CD4-positive, alpha-beta T cell treated with Interleukin-2 at 100 ng/mL for 4 hours (primary cell): ENCODE data around the gene ATP11A.
"Not testable (repeated sequence)": the region's sequence is repeated elsewhere in the genome, so short reads cannot be mapped to it uniquely, and the experiment has no call there.

ENCODE experiments used
- DNase-seq: peaks from one replicate; pipeline ENCODE4 v3.0.0-alpha.2; 2020; ENCODE audit warnings: low spot score

Gene ATP11A

DNA sequence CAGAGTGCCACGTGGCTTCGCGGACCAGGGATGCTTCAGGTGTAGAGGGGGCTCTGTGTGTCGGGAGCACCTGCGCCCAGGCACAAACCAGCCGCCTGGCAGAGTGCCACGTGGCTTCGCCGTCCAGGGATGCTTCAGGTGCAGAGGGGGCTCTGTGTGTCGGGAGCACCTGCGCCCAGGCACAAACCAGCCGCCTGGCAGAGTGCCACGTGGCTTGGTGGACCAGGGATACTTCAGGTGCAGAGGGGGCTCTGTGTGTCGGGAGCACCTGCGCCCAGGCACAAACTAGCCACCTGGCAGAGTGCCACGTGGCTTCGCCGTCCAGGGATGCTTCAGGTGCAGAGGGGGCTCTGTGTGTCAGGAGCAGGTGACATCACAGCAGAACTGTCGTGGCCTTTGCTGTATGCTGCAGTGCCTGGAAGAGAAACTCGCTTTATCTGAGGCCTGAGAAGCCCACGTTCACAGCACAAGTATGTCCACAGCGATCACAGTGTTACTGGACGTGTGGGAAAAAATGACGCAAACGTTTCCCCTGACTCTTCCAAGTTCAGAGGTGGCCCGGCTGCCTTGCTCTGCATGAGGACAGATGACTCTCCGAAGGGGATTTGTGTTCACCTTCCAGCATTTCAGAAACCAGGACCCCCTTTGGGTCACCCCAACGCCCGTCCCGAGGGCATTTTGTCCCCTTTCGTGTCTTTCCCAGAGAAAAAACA, 151.6 kb downstream of the ATP11A start:
- DNase-seq: not testable (repeated sequence)

DNA sequence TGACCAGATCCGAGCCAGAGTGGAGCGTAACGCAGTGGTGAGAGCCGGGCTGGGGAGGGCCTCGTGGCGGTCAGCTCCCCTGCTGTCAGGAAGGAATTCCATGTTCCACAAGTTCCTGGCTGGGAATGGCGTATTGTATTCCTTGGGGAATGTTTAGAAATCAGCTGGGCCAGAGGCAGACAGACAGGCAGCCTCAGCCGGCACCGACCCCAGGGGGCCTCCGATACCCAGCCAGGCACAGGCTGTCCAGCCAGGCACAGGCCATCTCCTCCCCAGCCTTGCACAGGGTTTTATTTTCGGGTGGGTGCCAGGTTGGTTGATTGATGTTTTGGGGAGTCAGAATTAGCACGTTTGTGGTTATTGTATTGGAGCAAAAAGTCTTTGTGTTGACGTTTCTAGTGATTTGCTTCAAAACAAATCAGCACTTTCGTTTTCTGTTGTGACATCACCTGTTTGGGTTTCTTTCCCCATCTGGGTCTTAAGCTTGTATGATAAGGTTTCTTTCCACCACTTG, 152.6 kb downstream of the ATP11A start:
- DNase-seq: no peak

DNA sequence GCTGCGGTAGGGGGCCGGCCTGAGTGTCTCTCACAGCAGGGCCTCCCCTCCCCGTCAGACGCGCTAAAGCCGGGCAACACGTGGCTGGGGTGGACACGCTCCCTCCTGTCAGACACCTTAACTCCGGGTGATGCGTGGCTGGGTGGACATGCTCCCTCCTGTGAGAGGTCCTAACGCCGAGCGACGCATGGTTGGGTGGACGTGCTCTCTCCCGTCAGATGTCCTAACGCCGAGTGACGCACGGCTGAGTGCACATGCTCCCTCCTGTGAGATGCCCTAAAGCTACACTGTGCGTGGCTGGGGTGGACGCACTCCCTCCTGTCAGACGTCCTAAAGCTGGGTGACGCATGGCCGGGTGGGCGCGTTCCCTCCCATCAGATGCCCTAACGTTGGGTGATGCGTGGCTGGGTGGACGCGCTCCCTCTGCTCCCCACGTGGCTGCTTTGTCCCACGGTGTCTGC, 153.1 kb downstream of the ATP11A start:
- no peak for DNase-seq

DNA sequence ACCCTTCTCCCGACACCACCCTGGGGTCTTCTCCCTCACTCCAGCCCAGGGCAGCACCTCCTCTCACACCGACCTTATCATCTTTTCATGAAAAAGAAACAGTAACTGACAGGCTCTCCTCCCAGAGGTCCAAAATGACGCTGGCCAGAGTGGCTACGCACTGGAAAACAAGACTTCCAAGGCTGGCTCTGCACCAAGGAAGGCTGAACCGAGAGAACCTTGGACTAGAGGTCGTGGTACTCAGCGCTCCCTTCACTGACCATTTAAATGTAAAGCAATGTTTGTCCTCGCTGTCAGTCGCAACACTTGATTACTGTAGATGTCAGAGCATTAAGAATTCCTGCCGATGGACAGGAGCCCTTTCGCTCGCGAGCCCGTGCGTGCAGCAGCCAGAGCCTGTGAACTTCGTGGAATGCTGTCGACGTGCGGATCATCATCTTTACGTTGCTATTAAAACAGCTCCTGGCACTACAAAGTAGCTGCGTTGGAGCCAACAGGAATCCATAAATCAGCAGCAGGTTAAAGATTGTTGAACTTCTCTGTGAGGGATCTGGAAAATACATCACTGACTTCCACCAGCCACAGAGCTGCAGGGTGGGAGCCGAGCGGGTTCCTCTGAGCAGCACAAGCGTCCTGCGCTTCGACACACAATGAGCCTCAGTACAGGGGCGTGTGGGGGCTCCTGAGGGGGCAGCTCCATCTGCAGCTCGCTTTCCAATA, 153.7 kb downstream of the ATP11A start:
- no peak for DNase-seq

DNA sequence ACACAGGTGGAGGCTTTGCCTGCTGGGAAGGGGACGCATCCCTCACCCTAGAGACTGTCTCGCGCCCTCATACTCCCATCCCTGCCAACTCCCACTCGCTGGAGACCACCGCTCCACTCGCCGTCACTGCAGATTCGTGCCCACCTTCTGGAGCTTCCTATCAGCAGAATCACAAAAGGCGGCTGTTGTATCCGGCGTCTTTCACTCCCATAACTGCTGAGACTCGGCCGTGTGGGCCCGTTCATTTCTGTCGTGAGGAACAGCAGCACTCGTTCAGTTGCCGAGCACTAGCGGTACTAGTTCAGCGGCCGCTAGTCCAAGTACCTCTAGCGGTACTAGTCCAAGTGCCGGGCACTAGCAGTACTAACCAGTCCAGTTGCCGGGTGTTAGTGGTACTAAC, 154.6 kb downstream of the ATP11A start:
- no peak for DNase-seq

DNA sequence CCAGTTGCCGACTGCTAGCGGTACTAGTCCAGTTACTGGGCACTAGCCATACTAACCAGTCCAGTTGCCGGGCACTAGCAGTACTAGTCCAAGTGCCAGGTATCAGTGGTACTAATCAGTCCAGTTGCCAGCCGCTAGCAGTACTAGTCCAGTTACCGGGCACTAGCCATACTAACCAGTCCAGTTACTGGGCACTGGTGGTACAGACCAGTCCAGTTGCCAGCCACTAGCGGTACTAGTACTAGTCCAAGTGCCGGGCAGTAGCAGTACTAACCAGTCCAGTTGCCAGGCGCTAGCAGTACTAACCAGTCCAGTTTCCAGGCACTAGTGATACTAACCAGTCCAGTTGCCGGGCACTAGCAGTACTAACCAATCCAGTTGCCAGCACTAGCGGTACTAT, 155.0 kb downstream of the ATP11A start:
- DNase-seq: no peak

DNA sequence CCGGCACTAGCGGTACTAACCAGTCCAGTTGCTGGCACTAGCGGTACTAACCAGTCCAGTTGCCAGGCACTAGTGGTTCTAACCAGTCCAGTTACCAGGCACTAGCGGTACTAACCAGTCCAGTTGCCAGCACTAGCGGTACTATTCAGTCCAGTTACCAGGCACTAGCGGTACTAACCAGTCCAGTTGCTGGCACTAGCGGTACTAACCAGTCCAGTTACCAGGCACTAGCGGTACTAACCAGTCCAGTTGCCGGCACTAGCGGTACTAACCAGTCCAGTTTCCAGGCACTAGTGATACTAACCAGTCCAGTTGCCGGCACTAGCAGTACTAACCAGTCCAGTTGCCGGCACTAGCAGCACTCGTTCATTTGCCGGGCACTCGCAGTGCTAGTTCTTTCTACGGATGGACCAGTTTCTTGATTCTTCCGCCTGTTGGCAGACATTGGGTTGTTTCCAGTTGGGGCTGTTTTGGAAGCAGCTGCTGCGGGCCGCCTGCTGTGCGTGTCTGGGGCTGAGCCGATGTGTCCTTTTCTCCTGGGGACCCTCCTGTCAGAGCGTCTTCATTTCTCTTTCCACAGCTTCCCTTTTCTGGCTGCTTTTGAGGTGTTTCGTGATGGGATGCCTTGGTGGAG, 155.8 kb downstream of the ATP11A start:
- no peak for DNase-seq

DNA sequence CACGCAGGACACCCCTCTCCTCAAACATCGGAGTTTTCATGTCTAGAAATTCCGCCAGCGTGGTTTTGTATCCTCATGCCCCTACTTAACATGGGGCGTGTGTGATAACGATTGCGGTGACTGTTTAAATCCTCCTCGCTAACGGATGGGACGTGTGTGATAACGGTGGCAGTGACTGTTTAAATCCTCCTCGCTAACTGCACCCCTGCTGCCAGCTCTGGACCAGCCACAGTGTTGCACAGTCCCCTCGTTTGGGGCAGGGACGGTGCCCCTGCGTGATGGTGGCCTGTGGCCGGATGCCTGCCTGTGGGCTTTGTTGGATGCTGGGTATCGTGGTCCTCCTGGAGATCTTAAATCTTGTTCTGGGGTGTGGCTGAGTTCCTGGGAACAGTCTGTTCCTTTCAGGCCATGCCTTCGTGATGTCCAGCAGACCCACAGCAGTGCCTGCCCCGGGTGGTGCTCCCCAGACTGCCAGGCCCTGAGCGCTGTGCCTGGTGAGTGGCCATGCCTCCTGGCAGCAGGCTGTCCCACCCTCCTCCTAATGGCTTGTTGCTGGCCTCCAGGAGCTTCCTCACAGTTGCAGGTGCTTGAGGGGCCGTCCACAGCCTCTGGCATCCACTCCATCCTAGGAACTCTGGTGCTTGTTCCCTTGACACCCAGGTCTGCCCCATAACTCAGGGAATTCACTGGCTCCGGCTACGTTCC, 156.7 kb downstream of the ATP11A start:
- DNase-seq: no peak

DNA sequence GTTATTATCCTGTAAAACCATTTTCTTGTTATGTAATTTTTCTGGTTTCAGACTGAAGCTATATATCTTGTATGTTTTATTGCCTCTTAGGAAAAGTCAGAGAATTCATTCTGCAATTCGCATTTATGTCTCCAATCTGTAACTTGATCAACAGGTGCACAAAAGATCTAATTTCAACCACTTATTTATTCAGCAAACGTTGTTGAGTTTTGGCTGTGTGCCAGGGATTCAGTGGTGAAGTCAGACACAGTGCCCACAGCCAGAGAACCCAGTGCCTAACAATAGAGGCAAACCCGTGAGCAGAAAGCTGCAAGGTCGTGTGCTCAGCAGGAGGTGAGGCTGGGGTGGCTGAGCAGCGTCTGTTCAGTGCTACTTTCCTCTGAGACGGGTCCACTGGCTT, 159.7 kb downstream of the ATP11A start:
- DNase-seq: no peak

DNA sequence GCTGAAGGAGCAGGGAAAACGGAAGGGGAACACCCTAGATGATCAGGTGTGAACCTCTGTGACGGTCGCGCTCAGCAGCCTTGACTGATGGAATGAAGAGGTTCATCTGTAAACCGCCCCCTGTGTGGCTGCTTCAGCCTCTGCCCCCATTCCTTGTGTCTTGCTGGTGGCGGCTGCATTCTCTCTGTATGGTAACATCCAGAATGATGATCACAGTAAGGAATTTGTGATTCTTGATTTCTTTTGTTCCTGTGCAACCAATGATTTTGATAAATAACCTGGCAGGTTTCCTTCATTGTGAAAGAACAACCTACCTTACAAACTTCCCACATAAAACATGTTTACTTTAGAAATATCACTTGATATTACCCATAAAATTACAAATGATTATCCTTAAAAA, 160.4 kb downstream of the ATP11A start:
- no peak for DNase-seq

DNA sequence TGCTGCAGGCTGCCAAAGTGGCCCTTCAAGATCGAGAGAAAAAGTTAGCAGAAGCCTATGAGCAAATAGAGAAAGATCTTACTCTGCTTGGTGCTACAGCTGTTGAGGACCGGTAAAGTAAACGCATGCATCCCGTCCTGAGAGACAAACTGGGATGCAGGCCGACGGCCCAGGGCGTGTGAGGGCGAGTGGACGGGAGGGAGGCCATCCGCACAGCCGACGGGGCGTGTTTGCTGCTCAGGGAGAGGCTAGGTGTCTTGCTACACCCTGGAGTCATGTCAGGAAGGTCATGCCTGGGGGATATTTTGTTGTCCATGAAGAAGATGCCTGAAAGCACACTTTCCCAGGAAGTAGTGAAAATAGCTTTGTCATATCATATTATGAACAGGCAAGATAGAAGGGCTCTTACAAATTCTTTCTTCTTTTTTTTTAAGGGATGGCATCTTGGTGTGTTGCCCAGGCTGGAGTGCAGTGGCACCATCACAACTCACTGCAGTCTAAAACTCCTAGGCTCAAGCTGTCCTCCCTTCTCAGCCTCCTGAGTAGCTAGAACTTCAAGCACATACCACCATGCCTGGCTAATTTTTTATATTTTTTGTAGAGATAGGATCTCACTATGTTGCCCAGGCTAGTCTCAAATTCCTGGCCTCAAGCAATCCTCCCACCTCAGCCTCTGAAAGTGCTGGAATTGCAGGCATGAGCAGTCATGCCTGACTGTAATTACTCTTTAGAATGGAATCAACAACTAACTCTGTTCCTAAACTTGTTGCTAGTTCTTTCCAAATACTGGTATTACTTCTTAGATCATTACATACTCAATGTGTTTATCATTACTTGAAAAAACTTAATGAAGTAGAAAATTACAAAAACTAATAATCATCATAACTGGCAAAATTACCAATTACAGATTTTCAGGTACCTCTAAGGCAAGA, 161.5 kb downstream of the ATP11A start:
- DNase-seq: no peak

DNA sequence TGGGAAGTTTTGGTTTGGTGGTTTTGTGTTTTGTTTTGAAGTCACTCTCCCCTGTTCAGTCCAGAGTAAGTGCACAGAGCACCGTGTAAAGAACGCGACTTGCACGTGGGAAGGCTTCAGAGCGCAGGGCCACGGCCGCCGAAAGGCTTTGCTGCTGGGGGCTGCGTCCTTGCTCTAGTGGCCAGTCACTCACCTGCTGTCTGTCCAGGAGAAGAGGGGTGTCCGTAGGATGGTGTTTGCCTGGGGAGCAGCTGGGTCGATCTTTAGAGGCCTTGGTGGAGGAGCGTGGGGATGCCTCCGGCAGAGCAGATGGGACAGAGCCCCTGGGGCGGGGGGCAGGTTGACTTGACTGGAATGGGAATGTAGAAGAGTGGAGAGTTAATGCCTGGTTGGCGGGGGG, 162.6 kb downstream of the ATP11A start:
- DNase-seq: no peak

DNA sequence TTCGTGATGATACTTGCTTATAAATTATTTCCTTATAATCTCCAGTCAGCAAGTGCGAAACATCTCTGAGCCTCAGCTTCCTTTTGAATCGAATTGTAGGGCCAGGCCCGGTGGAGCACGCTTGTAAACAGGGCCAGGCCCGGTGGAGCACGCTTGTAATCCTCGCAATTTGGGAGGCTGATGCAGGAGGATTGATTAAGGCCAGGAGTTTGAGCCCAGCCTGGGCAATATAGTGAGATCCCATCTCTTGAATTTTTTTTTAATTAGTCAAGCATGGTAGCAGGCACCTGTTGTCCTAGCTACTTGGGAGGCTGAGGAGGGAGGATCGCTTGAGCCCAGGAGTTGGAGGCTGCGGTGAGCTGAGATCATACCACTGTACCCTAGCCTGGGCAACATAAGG, 163.0 kb downstream of the ATP11A start:
- no peak for DNase-seq

DNA sequence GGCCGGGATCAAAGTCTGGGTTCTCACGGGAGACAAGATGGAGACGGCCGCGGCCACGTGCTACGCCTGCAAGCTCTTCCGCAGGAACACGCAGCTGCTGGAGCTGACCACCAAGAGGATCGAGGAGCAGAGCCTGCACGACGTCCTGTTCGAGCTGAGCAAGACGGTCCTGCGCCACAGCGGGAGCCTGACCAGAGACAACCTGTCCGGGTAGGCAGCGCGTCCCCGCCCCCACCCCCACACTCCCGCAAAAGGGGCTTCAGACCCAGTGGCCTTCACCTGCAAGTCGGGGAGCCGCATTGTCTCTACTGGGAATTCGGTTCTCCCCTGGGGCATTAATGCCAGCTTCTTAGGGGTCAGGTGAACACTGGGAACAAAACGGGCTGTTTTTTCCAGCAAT, 164.5 kb downstream of the ATP11A start:
- no peak for DNase-seq

DNA sequence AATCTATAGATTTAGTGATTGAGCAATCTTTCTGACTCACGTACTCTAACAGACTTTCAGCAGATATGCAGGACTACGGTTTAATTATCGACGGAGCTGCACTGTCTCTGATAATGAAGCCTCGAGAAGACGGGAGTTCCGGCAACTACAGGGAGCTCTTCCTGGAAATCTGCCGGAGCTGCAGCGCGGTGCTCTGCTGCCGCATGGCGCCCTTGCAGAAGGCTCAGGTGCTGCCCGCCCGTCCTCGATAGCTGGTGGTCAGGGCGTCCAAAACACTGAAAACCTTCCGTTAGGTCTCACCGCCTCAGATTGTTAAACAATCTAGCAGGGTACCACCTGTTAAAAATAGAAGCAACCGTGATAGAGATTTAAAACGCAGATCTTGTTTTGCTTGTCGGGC, 166.0 kb downstream of the ATP11A start:
- DNase-seq: no peak

DNA sequence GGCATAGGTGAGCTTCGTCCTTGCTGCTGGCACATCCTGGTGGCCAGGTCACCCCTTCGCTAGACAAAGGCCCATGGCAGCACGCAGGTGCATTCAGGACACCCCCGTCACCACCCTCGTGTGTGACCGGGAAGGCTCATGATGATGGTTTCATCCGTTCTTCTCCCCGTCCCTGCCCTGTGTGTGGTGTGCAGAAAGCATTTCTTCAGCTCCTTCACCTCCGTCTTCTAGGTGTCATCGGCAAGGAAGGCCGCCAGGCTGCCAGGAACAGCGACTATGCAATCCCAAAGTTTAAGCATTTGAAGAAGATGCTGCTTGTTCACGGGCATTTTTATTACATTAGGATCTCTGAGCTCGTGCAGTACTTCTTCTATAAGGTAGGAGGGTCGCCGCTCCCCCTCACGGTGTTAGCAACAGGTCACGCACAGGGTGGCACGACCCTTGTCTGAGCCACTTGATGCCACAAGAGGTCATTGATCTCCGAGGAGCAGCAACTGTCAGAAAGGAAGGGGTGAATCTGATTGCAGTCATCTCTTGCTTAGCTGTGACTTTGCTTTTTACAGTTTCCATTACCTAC, 168.2 kb downstream of the ATP11A start:
- no peak for DNase-seq

DNA sequence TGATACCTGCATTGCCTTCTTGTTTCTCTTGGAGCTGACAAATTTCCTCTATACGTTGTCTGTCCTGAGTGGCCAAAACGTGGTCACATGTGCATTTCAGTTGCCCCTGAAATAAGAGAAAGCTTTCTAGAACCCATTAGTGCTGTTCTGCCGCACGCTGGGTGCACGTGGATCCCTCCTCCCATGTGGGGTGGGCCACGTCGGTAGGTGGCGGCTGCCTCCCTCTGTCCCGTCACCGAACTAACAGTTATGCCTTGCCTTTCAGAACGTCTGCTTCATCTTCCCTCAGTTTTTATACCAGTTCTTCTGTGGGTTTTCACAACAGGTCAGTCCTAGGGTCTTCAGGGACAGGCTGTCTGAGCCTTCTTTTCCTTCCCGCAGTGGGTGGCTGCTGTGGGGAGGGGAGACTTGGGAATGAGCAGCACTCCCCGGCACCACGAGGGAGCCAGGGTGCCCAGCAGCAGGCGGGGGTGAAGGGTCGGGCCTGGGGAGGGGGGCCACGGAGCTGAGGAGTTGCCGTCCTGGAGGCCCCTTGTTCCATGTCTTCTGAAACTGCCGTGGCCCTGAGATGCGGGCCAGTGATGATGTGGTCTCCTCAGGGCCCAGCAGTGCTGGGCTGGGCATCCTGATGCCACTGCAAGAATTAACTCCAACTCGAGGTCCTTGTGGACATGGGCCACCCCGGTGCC, 169.4 kb downstream of the ATP11A start:
- DNase-seq: no peak

DNA sequence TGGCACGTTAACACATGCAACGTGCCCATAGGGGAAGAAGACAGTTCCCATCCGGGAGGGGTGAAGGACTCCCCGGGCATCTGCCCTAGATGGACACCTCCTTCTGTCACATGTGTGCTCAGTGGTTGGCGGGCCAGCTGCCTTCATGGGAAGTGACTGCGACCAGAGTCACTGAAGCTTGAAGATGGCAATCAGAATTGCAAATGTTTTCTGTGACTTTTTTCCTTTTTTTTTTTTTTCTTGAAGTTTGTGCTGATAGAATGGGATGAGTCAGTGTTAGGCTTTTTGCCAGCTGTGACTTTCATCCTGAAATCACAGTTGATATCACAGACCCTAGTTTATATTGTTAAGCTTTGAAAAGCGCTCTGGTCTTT, 170.0 kb downstream of the ATP11A start:
- DNase-seq: no peak

DNA sequence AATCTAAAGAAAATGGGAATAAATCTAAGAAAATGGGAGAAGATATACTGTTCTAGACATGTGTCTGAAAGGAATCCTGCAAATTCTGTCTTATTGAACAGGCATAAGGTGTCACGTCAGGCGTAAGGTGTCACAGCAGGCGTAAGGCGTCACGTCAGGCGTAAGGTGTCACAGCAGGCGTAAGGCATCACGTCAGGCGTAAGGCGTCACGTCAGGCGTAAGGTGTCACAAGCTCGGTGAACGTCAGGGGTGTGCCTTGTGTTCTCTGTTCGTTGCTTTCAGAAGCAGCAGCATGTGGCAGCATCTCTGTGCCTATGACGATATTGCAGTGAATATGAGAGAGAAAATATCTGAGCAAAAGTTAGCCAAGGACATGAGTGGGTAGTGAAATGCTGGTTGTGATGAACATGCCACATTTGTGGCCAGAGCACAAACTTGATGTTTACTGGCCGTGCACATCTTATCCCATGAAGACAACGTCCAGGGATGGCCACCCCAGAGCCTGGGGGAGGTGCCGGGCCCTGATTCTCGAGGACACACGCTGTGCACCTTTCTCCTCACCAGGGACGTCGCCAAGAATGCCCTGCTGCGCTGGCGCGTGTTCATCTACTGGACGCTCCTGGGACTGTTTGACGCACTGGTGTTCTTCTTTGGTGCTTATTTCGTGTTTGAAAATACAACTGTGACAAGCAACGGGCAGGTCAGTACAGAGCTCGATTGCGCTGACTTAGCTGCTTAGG, 172.2 kb downstream of the ATP11A start:
- no peak for DNase-seq

DNA sequence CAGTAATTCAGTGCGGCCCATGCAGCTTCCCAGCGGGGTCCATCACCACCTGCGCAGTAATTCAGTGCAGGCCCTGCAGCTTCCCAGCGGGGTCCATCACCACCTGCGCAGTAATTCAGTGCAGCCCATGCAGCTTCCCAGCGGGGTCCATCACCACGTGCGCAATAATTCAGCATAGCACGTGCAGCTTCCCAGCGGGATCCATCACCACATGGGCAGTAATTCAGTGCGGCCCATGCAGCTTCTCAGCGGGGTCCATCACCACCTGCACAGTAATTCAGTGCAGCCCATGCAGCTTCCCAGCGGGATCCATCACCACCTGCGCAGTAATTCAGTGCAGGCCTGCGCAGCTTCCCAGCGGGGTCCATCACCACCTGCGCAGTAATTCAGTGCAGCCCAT, 173.5 kb downstream of the ATP11A start:
- not testable (repeated sequence) for DNase-seq
